Neuronal stem cell (in vitro differentiated cells): Measurements from ENCODE around the gene KLC3.

Experiments used
- DNase-seq: peaks from one replicate; pipeline ENCODE4 v3.0.0-alpha.2; 2013; ENCODE audit warnings: low spot score
- H2AFZ ChIP-seq: one replicate; pipeline ENCODE4 v1.6.1; 2013; ENCODE audit warnings: mild to moderate bottlenecking, low read length, inconsistent platforms
- H2AK5ac ChIP-seq: 2 replicates; pipeline ENCODE4 v1.6.1; 2013; ENCODE audit warnings: low read depth, mild to moderate bottlenecking, inconsistent platforms, low read length, moderate library complexity, mixed read lengths
- H2BK120ac ChIP-seq: 2 replicates; pipeline ENCODE4 v1.6.1; 2013; ENCODE audit warnings: low read depth, mild to moderate bottlenecking, inconsistent platforms, low read length, moderate library complexity, mixed read lengths
- H2BK12ac ChIP-seq: one replicate; pipeline ENCODE4 v1.6.1; 2013; ENCODE audit warnings: low read length, inconsistent platforms
- H2BK15ac ChIP-seq: 2 replicates; pipeline ENCODE4 v1.6.1; 2013; ENCODE audit warnings: mild to moderate bottlenecking, low read length, inconsistent platforms, mixed read lengths
- H2BK5ac ChIP-seq: one replicate; pipeline ENCODE4 v1.6.1; 2013; ENCODE audit warnings: inconsistent platforms, mild to moderate bottlenecking, low read length, moderate library complexity
- H3K14ac ChIP-seq: one replicate; pipeline ENCODE4 v1.6.1; 2013; ENCODE audit warnings: low read length, inconsistent platforms
- H3K18ac ChIP-seq: 2 replicates; pipeline ENCODE4 v1.6.1; 2013; ENCODE audit warnings: low read length, inconsistent platforms
- H3K23ac ChIP-seq: 2 replicates; pipeline ENCODE4 v1.6.1; 2013; ENCODE audit warnings: low read depth, mild to moderate bottlenecking, mixed read lengths, low read length, inconsistent platforms; ENCODE audit not compliant: poor library complexity
- H3K27ac ChIP-seq: replicated peaks from 3 replicates; pipeline ENCODE4 v1.5.1; 2013; ENCODE audit warnings: low read length, inconsistent platforms
- H3K27me3 ChIP-seq, 3 experiments: 2 replicates each; pipeline ENCODE4 v1.6.1; 2013; ENCODE audit warnings: low read length in 3 of 3, mild to moderate bottlenecking in 2 of 3, inconsistent platforms in 1 of 3, low read depth in 1 of 3, mixed read lengths in 1 of 3, moderate library complexity in 1 of 3; ENCODE audit not compliant: control insufficient read depth in 3 of 3, insufficient read depth in 3 of 3
- H3K36me3 ChIP-seq, 2 donors: replicated peaks in 1 of 2; 2 replicates each; pipeline ENCODE4 v1.6.1; 2013; ENCODE audit warnings: low read length in 2 of 2; ENCODE audit not compliant: control insufficient read depth in 2 of 2, insufficient read depth in 2 of 2
- H3K4ac ChIP-seq: 2 replicates; pipeline ENCODE4 v1.6.1; 2013; ENCODE audit warnings: inconsistent platforms, mild to moderate bottlenecking, low read length, moderate library complexity
- H3K4me1 ChIP-seq, 2 donors: 1 replicate in 1 of 2; 2 replicates in 1 of 2; pipeline ENCODE4 v1.6.1; 2013; ENCODE audit warnings: low read length in 2 of 2, low read depth in 1 of 2; ENCODE audit not compliant: control insufficient read depth in 2 of 2, insufficient read depth in 1 of 2
- H3K4me2 ChIP-seq: one replicate; pipeline ENCODE4 v1.6.1; 2013; ENCODE audit warnings: mild to moderate bottlenecking, low read length, inconsistent platforms; ENCODE audit not compliant: insufficient read depth, poor library complexity, severe bottlenecking
- H3K4me3 ChIP-seq, 2 donors: 2 replicates each; pipeline ENCODE4 v1.5.1; 2013; ENCODE audit warnings: low read length in 2 of 2, mild to moderate bottlenecking in 2 of 2, inconsistent platforms in 1 of 2, moderate library complexity in 1 of 2
- H3K79me1 ChIP-seq: one replicate; pipeline ENCODE4 v1.6.1; 2013; ENCODE audit warnings: low read depth, mild to moderate bottlenecking, inconsistent platforms, low read length, moderate library complexity
- H3K9ac ChIP-seq: one replicate; pipeline ENCODE4 v1.6.1; 2013; ENCODE audit warnings: mild to moderate bottlenecking, low read depth, low read length, inconsistent platforms; ENCODE audit not compliant: poor library complexity
- H3K9me3 ChIP-seq, 2 donors: replicated peaks in 1 of 2; 2 replicates each; pipeline versions ENCODE3 to v1.6.1; 2013; ENCODE audit warnings: low read length in 2 of 2, mild to moderate bottlenecking in 2 of 2, inconsistent platforms in 1 of 2, low read depth in 1 of 2, mixed read lengths in 1 of 2, moderate library complexity in 1 of 2; ENCODE audit not compliant: control insufficient read depth in 2 of 2, insufficient read depth in 1 of 2
- H4K8ac ChIP-seq: one replicate; pipeline ENCODE4 v1.6.1; 2013; ENCODE audit warnings: low read depth, mild to moderate bottlenecking, inconsistent platforms, low read length, moderate library complexity
- H4K91ac ChIP-seq: one replicate; pipeline ENCODE4 v1.6.1; 2013; ENCODE audit warnings: low read length, low read depth, mild to moderate bottlenecking, inconsistent platforms; ENCODE audit not compliant: poor library complexity
- WGBS, 2 donors: extraction: QIAGEN DNeasy Blood & Tissue Kit; methylation state at CpG; one replicate each; pipeline ENCODE4 v1.1.7; 2013; ENCODE audit warnings: missing lambda C conversion rate in 2 of 2, mixed read lengths in 1 of 2; ENCODE audit not compliant: insufficient read length in 2 of 2, insufficient replicate concordance in 1 of 2; ENCODE audit errors: extremely low coverage in 2 of 2; 5-methylcytosine and 5-hydroxymethylcytosine counted together

KLC3 gene

DNA sequence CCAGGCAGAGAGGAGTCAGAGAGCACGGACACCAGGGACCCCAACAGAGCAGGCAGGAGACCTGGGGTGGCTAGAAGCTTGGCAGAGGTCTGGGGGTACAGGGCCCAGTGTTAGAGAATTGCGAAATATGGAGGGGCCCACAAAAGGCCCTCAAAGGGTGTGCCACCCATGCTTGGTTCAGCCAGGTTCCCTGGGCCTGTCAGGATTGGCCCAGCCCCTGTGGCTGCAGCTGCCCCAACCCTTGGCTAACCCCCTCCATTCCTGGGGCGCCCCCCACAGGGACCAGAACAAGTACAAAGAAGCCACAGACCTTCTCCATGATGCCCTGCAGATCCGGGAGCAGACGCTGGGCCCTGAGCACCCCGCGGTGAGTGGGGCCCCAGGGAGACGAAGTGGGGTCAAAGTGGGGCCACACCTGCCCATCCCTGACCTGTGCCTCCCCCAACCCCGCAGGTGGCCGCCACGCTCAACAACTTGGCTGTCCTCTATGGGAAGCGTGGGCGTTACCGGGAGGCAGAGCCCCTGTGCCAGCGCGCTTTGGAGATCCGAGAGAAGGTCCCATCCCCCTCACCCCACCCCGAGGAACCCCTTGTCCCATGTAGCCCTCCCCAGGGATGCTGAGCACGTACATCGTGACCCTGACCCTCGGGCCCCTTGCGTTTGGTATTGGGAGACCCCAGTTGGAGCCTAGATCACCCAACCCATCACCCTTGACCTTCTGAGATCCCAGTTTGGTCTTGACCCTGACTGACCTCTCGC is 8.0 kb downstream of the KLC3 start:
- H2BK12ac ChIP-seq: no peak overlapping the region
- H3K14ac ChIP-seq: no peak overlapping the region
- H3K9me3 ChIP-seq: no peaks in the 10 kb centered on the region
- H4K91ac ChIP-seq: no peak overlapping the region
- H3K4me3 ChIP-seq: peak overlapping the region in 1 of 2 donors; percentile 53
- no peak overlapping the region for H2AFZ ChIP-seq
- WGBS, 2 donors: no CpG with 5 or more reads among the region's 23 CpGs
- H3K4ac ChIP-seq: no peak overlapping the region
- H2BK5ac ChIP-seq: no peak overlapping the region
- DNase-seq: no peak
- peaks cover 0 to 25% (median 2%) of the 10 kb centered on the region in 3 experiments for H3K27me3 ChIP-seq
- H3K79me1 ChIP-seq: no peaks in the 10 kb centered on the region
- no peak overlapping the region for H2BK120ac ChIP-seq
- no peak overlapping the region for H2BK15ac ChIP-seq
- H2AK5ac ChIP-seq: no peak overlapping the region
- H3K4me1 ChIP-seq: peaks cover 0 to 6% of the 10 kb centered on the region in 2 donors
- H3K18ac ChIP-seq: peak overlapping the region; percentile 70
- H3K36me3 ChIP-seq: peaks cover 18 to 42% of the 10 kb centered on the region in 2 donors
- no peak overlapping the region for H3K9ac ChIP-seq
- no peak overlapping the region for H3K4me2 ChIP-seq
- no peak overlapping the region for H4K8ac ChIP-seq
- H3K23ac ChIP-seq: peak overlapping the region; percentile 60
- H3K27ac ChIP-seq: no peak overlapping the region

DNA sequence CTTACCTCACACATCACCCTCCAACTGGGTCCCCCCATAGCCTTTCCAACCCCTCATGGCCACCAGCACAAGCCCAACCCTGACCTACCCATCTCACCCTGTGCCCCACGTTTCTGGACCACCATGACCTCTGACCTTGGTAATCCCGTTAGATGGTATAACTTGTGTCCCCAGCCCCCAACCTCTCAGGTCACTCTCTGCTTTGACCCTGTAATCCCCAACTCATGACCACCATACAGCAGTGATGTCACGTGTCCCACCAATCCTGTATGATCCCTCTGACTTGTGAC is 8.5 kb downstream of the KLC3 start:
- H3K36me3 ChIP-seq: peaks cover 21 to 47% of the 10 kb centered on the region in 2 donors

DNA sequence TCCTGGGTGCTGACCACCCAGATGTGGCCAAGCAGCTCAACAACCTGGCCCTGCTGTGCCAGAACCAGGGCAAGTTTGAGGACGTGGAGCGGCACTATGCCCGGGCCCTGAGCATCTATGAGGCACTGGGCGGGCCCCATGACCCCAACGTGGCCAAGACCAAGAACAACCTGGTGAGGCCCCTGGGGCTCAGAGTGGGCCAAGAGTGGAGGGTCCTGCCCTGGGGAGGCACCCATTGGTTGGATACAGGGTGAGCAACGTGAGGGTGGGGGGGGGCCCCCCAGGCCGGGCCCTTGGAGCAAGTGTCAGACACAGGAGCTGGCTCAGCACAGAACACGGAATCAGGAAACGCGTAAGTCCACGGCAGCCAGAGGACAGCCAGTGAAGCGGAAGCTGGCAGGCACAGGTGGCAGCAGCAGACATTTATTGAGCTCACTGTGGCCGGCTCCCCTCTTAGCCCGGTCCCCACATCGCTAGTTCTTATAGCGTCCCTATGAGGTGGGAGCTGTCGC is 8.9 kb downstream of the KLC3 start:
- H3K27ac ChIP-seq: no peak overlapping the region
- peaks cover 0 to 21% (median 2%) of the 10 kb centered on the region in 3 experiments for H3K27me3 ChIP-seq
- no peak overlapping the region for H3K4me3 ChIP-seq
- H3K23ac ChIP-seq: peak overlapping the region; percentile 48
- H2AK5ac ChIP-seq: no peak overlapping the region
- H2BK15ac ChIP-seq: no peak overlapping the region
- H3K4me2 ChIP-seq: no peak overlapping the region
- no peak overlapping the region for H3K4ac ChIP-seq
- H2BK12ac ChIP-seq: no peak overlapping the region
- peak overlapping the region; percentile 53 for H3K18ac ChIP-seq
- H3K79me1 ChIP-seq: no peaks in the 10 kb centered on the region
- no CpG with 5 or more reads among the region's 17 CpGs for WGBS, 2 donors
- no peaks in the 10 kb centered on the region for H3K9me3 ChIP-seq
- H3K4me1 ChIP-seq: peaks cover 0 to 6% of the 10 kb centered on the region in 2 donors
- no peak overlapping the region for H3K14ac ChIP-seq
- H3K36me3 ChIP-seq: peaks cover 26 to 52% of the 10 kb centered on the region in 2 donors
- no peak for DNase-seq
- no peak overlapping the region for H2BK5ac ChIP-seq
- no peak overlapping the region for H4K8ac ChIP-seq
- H2AFZ ChIP-seq: no peak overlapping the region
- no peak overlapping the region for H4K91ac ChIP-seq
- no peak overlapping the region for H2BK120ac ChIP-seq
- H3K9ac ChIP-seq: no peak overlapping the region

More for the DNA sequence above, 8.5 kb downstream of the KLC3 start:
- DNase-seq: no peak
- Histone ChIP-seq H3K23ac (peak overlapping the region; percentile 48), H3K4me3 (peak overlapping the region in 1 of 2 donors; percentile 40), H3K9ac (no peak overlapping the region), H2BK5ac (no peak overlapping the region), H2BK120ac (no peak overlapping the region), H4K91ac (no peak overlapping the region), H3K4me2 (no peak overlapping the region), H3K4me1 (peaks cover 0 to 6% of the 10 kb centered on the region in 2 donors), H3K9me3 (no peaks in the 10 kb centered on the region), H4K8ac (no peak overlapping the region), H2BK12ac (no peak overlapping the region), H3K4ac (no peak overlapping the region), H3K79me1 (no peaks in the 10 kb centered on the region), H2BK15ac (no peak overlapping the region), H2AFZ (no peak overlapping the region), H3K27me3 (peaks cover 0 to 23% (median 2%) of the 10 kb centered on the region in 3 experiments), H2AK5ac (no peak overlapping the region), H3K14ac (no peak overlapping the region), H3K18ac (peak overlapping the region; percentile 53), H3K27ac (no peak overlapping the region)
- no CpG with 5 or more reads among the region's 3 CpGs for WGBS, 2 donors

DNA sequence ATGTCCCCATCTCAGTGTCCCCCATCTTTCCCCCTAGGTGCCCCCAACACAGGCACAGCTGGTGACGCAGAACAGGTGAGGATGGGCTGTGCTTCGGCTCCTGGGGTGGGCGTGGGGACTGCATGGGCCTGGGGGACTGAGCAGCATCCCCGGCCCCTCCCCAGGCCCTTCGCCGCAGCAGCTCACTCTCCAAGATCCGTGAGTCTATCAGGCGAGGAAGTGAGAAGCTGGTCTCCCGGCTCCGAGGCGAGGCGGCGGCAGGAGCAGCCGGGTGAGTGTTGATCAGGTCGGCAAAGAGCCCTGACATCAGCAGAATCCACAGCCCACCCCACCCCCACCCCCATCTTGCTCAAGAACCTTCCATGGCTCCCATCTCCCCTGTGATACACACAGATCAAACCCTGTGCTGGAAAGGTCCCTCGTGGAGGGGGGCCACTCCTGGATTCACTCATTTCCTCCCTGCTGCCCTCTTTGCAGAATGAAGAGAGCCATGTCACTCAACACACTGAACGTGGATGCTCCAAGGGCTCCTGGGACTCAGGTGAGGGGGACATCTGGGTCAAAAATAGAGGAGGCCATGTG is 10.0 kb downstream of the KLC3 start:
- Histone ChIP-seq H3K14ac (no peak overlapping the region), H2BK12ac (no peak overlapping the region), H3K4ac (no peak overlapping the region), H2AK5ac (no peak overlapping the region), H4K91ac (no peak overlapping the region), H3K23ac (peak overlapping the region; percentile 37), H3K4me1 (peaks cover 0 to 6% of the 10 kb centered on the region in 2 donors), H4K8ac (no peak overlapping the region), H3K4me3 (no peak overlapping the region), H3K27me3 (peaks cover 0 to 12% (median 2%) of the 10 kb centered on the region in 3 experiments), H3K9ac (no peak overlapping the region), H3K9me3 (peaks cover 0 to 4% of the 10 kb centered on the region in 2 donors), H2BK5ac (no peak overlapping the region), H3K27ac (no peak overlapping the region), H2BK120ac (no peak overlapping the region), H3K18ac (no peak overlapping the region), H3K36me3 (peaks cover 33 to 61% of the 10 kb centered on the region in 2 donors), H2AFZ (no peak overlapping the region), H2BK15ac (no peak overlapping the region), H3K4me2 (no peak overlapping the region), H3K79me1 (no peaks in the 10 kb centered on the region)
- DNase-seq: no peak
- no CpG with 5 or more reads among the region's 17 CpGs for WGBS, 2 donors
